Gastroesophageal sphincter (tissue), 4 donors: ENCODE results near the gene AGRN. TPM values are rescaled to one million over a fixed set of nuclear protein-coding genes. Genes with fewer than 3 reads are reported as not detected.

Source experiments
- ATAC-seq: fragments of 150-250 bp; one replicate; pipeline ENCODE4 v1.9.1; 2016; ENCODE audit warnings: mild to moderate bottlenecking, moderate library complexity
- H3K27ac ChIP-seq, 4 donors: fragments of 200-600 bp; sonication (generic) in 3 of 4; 1 replicate in 3 of 4; 2 replicates in 1 of 4; pipeline ENCODE4 v1.5.1; 2016 to 2019
- H3K27me3 ChIP-seq: fragments of 200-600 bp; sonication (generic); one replicate; pipeline ENCODE4 v1.5.1; 2019
- H3K36me3 ChIP-seq, 2 donors: fragments of 200-600 bp; sonication (generic); one replicate each; pipeline ENCODE4 v1.5.1; 2019; ENCODE audit warnings: control low read depth in 1 of 2
- H3K4me1 ChIP-seq, 3 donors: fragments of 200-600 bp; sonication (generic); 1 replicate in 2 of 3; 2 replicates in 1 of 3; pipeline ENCODE4 v1.5.1; 2016 to 2019; ENCODE audit warnings: control low read depth in 2 of 3
- H3K4me3 ChIP-seq, 2 donors: fragments of 200-600 bp; sonication (generic); one replicate each; pipeline ENCODE4 v1.5.1; 2019; ENCODE audit warnings: mild to moderate bottlenecking in 1 of 2, moderate library complexity in 1 of 2
- H3K9me3 ChIP-seq, 3 donors: fragments of 200-600 bp; sonication (generic); one replicate each; pipeline ENCODE4 v1.5.1; 2017 to 2019; ENCODE audit warnings: control low read depth in 2 of 3
- EP300 ChIP-seq: sonication (generic); formaldehyde crosslinking; IDR thresholded peaks from one replicate; pipeline ENCODE4 v1.6.1; 2017; ENCODE audit warnings: antibody characterized with exemption, mild to moderate bottlenecking
- POLR2A ChIP-seq, 2 donors: fragments of 450-650 bp; IDR thresholded peaks; one replicate each; pipeline ENCODE4 v1.6.1; 2017; ENCODE audit warnings: antibody characterized with exemption in 2 of 2, mild to moderate bottlenecking in 2 of 2, moderate library complexity in 1 of 2
- POLR2AphosphoS5 ChIP-seq: sonication (generic); formaldehyde crosslinking; IDR thresholded peaks from one replicate; pipeline ENCODE4 v1.6.1; 2017; ENCODE audit warnings: antibody characterized with exemption
- WGBS, 2 donors: methylation state at CpG; one replicate each; pipeline ENCODE4 v1.1.5; 2018; ENCODE audit warnings: low coverage in 1 of 2; 5-methylcytosine and 5-hydroxymethylcytosine counted together
- total RNA-seq, 4 donors: library from RNA; depleted of rRNA; stranded (reverse); fragments of >200 nt; gene quantifications; one replicate each; pipeline ENCODE4 v1.1.0, GENCODE V29; 2016
- TF ChIP-seq, protein P1 (sequence below), 4 experiments: fragments of 200-600 bp in 2 of 4; fragments of 450-650 bp in 2 of 4; sonication (generic) in 1 of 4; IDR thresholded peaks; one replicate each; pipeline ENCODE4 v1.5.1; 2017 to 2019; ENCODE audit warnings: antibody characterized with exemption in 4 of 4, mild to moderate bottlenecking in 2 of 4, moderate library complexity in 2 of 4

Gene AGRN
- total RNA-seq, 4 donors from 2014 or later: 18.0 to 33.6 (median 23.5) TPM

GRCh38 chr1:997713-997992, 22.3 kb upstream of the AGRN start:
- TF ChIP-seq, protein P1, sequence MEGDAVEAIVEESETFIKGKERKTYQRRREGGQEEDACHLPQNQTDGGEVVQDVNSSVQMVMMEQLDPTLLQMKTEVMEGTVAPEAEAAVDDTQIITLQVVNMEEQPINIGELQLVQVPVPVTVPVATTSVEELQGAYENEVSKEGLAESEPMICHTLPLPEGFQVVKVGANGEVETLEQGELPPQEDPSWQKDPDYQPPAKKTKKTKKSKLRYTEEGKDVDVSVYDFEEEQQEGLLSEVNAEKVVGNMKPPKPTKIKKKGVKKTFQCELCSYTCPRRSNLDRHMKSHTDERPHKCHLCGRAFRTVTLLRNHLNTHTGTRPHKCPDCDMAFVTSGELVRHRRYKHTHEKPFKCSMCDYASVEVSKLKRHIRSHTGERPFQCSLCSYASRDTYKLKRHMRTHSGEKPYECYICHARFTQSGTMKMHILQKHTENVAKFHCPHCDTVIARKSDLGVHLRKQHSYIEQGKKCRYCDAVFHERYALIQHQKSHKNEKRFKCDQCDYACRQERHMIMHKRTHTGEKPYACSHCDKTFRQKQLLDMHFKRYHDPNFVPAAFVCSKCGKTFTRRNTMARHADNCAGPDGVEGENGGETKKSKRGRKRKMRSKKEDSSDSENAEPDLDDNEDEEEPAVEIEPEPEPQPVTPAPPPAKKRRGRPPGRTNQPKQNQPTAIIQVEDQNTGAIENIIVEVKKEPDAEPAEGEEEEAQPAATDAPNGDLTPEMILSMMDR (IDR thresholded peaks at IDR 0.05): no peak
- no peak for TF ChIP-seq POLR2AphosphoS5
- no peak for TF ChIP-seq POLR2A (IDR thresholded peaks at IDR 0.05)
- no peak for TF ChIP-seq EP300
- Histone ChIP-seq H3K27ac (peak overlapping the region in 1 of 4 donors; percentile 19), H3K4me3 (peak overlapping the region in 1 of 2 donors; percentile 86), H3K36me3 (no peaks in the 10 kb centered on the region), H3K27me3 (peaks cover 41% of the 10 kb centered on the region), H3K4me1 (peaks cover 0 to 50% (median 11%) of the 10 kb centered on the region in 3 donors), H3K9me3 (peaks cover 0 to 2% (median 0%) of the 10 kb centered on the region in 3 donors)
- WGBS, 2 donors: no CpG with 5 or more reads among the region's 3 CpGs
- no peak for ATAC-seq

DNA sequence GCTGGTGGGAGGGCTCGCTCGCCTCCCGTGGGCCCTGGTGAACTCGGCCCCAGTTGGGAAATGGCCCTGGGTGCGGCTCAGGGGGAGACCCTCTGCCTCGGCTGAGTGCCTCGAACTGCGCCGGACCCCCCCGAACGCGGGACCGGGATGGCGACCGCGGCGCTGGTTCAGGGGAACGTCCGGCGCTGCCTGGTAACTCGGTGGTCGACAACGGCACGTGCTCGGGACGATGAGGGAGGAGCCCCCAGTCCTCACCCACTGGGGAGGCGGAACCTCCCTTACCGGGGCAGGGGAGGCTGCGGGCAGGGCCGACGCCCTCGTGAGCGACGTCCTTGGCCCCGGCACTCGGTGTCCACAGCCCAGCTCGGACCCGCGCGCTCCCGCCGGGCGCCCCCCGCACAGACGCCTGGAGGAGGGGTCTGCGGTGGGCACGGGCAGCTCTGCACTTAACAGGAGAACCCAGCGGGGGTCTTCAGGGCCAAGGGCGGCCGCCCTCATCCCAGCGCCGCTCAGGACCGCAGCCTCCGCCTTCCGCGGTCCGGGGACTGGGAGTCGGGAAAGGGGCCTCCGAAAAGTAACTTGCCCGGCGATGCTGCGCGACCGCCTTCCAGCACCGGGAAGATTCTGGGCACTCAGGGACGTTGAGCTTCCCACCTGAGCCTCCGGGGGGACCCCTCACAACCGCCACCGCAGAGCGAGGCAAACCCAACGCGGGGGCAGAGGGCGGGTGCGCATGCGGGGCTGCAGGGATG, 21.8 kb upstream of the AGRN start:
- peaks cover 0 to 50% (median 11%) of the 10 kb centered on the region in 3 donors for H3K4me1 ChIP-seq
- no peaks in the 10 kb centered on the region for H3K36me3 ChIP-seq
- H3K9me3 ChIP-seq: no peaks in the 10 kb centered on the region
- peak overlapping the region in 2 of 4 donors; percentile 95 to 99 for H3K27ac ChIP-seq
- H3K4me3 ChIP-seq: peak overlapping the region; percentile 55 to 86
- TF ChIP-seq, protein P1 (IDR thresholded peaks at IDR 0.05): no peak
- no peak for TF ChIP-seq POLR2A (IDR thresholded peaks at IDR 0.05)
- no peak for TF ChIP-seq EP300
- no peak for TF ChIP-seq POLR2AphosphoS5
- H3K27me3 ChIP-seq: peaks cover 41% of the 10 kb centered on the region
- WGBS, 2 donors: no CpG with 5 or more reads among the region's 75 CpGs
- ATAC-seq: no peak

- ATAC-seq: no peak
- no CpG with 5 or more reads among the region's 27 CpGs for WGBS, 2 donors
- Histone ChIP-seq H3K36me3 (peaks cover 0 to 3% of the 10 kb centered on the region in 2 donors), H3K4me3 (peak overlapping the region; percentile 55 to 86), H3K27me3 (peaks cover 41% of the 10 kb centered on the region), H3K4me1 (peaks cover 0 to 50% (median 11%) of the 10 kb centered on the region in 3 donors), H3K9me3 (no peaks in the 10 kb centered on the region), H3K27ac (peak overlapping the region in 3 of 4 donors; percentile 95 to 99 (median 99))
- TF ChIP-seq POLR2AphosphoS5: no peak
- no peak for TF ChIP-seq POLR2A (IDR thresholded peaks at IDR 0.05)
- TF ChIP-seq, protein P1 (IDR thresholded peaks at IDR 0.05): no peak
- TF ChIP-seq EP300: no peak
Measured at GRCh38 chr1:998745-998994, 21.2 kb upstream of the AGRN start.

GRCh38 chr1:998995-999724, 20.8 kb upstream of the AGRN start:
- ATAC-seq: no peak
- peak overlapping the region; percentile 37 to 99 (median 97) for H3K27ac ChIP-seq
- peak overlapping the region; percentile 55 to 86 for H3K4me3 ChIP-seq
- no peaks in the 10 kb centered on the region for H3K9me3 ChIP-seq
- no peak for TF ChIP-seq EP300
- H3K4me1 ChIP-seq: peaks cover 0 to 50% (median 11%) of the 10 kb centered on the region in 3 donors
- H3K36me3 ChIP-seq: peaks cover 0 to 3% of the 10 kb centered on the region in 2 donors
- H3K27me3 ChIP-seq: peaks cover 41% of the 10 kb centered on the region
- no CpG with 5 or more reads among the region's 86 CpGs for WGBS, 2 donors

GRCh38 chr1:999725-1000356, 20.1 kb upstream of the AGRN start, which contains the start of gene HES4:
TSS of gene HES4 (minus strand) at chr1:1000097. CDS start at chr1:999973, 124 bp downstream.
- Histone ChIP-seq H3K27me3 (peaks cover 41% of the 10 kb centered on the region), H3K4me3 (peak within 1 kb of the TSS; percentile 55 to 86), H3K4me1 (peaks cover 0 to 57% (median 12%) of the 10 kb centered on the region in 3 donors), H3K36me3 (peaks cover 0 to 3% of the 10 kb centered on the region in 2 donors), H3K27ac (peak within 1 kb of the TSS; percentile 91 to 99 (median 97)), H3K9me3 (no peaks in the 10 kb centered on the region)
- TF ChIP-seq, protein P1 (IDR thresholded peaks at IDR 0.05): peak in 1 of 4 experiments; percentile 18
- TF ChIP-seq EP300 (no peak), POLR2AphosphoS5 (peak; percentile 67), POLR2A (IDR thresholded peaks at IDR 0.05) (peak; percentile 83 to 96)
- WGBS, 2 donors: no CpG with 5 or more reads among the region's 95 CpGs
- ATAC-seq: peak; percentile 90
